ENCODE data around the gene SFXN5.

Gene SFXN5

DNA sequence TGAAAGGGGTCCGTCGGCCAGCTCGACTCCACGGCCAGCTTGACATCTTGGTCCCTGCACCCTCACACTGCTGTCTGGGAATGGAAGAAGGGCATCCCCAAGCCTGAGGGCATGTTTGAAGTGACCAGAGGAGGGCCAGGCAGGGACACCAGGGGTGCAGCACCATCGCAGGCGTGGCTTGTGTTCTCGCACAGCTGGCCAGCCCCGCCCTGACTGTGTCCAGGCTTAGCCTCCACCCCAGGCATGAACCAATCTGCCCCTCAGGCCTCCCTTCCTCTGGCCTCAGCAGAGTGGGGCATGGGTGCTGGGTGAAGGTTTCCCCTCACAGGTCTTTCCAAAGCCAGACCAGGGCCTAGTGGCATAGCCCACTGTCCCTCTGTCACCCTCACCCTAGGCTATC lies 129.2 kb downstream of the SFXN5 start:
- DNase-seq (ENCODE audit: low read depth, low spot score) = no peak

DNA sequence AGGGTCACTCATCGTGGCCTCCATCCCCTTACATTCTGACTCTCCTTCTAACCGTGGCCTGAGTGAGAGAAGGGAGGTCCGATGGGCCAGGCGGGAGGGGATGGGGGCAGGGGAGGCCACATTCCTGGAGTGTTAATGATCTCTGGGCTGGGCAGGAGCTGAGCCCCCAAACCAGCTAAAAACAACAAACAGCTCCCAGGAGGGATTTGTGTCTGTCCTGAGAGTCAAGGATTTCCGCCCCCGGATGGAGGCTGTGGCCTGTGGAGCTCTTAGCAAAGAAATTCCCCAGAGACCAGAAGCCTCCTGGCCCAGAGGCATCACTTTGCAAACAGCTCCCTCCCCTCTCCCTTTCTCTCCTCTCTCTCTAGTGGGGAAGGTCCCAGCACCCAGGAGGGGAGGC lies 130.7 kb downstream of the SFXN5 start:
- DNase-seq (ENCODE audit: low read depth, low spot score) = no peak

DNA sequence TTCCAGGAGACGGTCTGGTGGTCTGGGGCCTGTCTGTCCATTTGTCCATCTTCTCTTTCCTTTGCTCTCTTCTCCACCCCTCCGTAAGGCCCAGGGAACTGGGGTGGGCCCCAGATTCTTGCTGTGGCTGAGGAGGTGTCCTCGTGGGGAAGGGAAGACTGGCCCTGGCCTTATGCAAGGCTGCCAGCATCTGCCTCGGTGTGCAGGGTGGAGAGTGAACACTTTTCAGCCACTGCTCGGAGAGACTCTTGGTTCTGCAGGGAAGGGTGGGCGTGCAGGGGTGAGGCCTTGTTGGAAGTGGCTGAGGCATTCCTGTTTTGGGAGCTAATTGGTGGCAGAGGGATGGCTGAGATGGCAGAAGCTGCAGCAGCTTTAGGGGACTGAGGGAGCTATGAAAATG lies 131.2 kb downstream of the SFXN5 start:
- no peak for DNase-seq (ENCODE audit: low read depth, low spot score)

DNA sequence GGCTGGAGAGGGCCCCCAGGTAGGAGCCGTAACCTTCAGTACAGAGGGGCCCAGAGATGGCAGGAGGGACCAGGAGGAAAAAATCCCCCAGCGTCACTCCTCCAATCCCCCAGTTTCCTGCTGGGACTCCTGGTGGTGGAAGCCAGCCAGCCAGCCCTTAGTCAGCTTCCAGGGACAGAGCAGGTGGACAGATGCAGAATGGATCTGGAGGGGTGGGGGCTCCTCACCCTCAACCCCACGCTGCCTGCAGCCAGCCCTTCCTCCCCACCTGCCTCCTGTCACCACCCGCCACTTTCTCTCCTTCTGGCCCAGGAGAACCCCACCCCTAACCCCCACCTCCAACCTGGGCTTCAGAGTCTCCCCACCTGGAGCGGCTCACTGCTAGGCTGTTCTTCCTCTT lies 133.1 kb downstream of the SFXN5 start:
- no peak for DNase-seq (ENCODE audit: low read depth, low spot score)

DNA sequence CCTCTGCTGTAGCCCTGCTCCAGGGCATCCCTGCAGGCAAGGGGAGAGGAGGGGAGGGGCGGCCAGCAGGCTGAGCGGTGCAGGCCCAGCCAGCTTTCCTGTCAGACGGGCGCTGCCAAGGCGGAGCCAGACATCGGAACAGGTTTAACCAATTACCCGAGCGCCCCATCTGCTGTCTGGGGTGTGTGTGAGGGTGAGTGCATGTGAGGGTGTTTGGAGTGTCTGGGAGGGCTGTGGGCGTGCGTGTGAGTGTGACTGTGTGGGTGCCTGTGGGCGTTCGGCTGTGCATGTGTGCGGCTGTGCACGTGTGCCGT lies 134.2 kb downstream of the SFXN5 start:
- no peak for DNase-seq (ENCODE audit: low read depth, low spot score)

DNA sequence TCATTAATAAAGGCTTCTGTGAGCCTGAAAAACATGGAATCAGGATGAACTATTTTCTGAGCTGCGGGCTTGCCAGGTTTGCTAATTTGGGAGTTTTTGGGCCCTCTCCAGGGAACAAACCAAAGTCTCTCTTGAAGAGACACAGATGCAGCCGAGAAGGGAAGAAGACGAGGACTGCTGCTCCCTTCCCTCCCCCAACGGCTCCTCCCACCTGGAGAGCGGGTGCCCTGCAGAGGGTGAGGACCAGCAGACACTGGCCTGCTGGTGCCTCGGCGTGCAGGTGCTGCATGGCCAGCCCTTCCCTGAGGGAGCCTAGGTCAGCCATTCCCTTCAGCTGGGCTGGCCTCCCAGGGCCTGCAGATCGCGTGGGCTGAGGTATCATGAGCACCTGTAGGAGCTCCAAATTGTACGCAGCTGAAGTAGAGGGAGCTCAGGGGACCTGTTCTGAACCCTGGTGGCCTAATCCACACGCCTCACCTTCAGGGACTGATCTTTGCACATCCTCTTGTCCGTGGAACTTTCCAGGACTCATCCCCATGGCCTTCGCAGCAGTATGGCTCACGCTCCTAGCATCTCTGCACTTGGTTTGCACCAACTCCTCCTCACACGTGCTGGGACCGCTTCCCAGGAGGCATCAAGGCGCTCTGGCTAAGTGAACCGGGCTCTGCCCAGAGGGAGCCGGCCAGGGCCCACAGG lies 134.7 kb downstream of the SFXN5 start:
- DNase-seq (ENCODE audit: low read depth, low spot score) = no peak

DNA sequence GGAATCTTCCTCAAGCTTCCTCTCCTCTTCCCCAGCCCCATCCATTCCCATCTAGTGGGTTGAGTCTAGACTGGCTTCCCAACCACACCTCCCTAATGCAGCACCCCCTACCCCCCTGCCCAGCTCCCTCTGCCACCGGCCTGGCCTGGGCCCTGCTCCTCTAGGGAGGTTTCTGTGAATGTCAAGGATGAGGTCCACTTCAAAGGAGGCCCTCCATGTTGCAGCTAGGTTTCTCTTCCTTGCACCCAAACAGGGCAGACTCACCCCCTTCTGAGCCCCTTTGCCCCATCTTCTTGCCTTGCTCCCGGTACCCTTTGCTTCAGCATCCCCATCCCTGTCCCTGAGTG lies 135.9 kb downstream of the SFXN5 start:
- no peak for DNase-seq (ENCODE audit: low read depth, low spot score)

DNA sequence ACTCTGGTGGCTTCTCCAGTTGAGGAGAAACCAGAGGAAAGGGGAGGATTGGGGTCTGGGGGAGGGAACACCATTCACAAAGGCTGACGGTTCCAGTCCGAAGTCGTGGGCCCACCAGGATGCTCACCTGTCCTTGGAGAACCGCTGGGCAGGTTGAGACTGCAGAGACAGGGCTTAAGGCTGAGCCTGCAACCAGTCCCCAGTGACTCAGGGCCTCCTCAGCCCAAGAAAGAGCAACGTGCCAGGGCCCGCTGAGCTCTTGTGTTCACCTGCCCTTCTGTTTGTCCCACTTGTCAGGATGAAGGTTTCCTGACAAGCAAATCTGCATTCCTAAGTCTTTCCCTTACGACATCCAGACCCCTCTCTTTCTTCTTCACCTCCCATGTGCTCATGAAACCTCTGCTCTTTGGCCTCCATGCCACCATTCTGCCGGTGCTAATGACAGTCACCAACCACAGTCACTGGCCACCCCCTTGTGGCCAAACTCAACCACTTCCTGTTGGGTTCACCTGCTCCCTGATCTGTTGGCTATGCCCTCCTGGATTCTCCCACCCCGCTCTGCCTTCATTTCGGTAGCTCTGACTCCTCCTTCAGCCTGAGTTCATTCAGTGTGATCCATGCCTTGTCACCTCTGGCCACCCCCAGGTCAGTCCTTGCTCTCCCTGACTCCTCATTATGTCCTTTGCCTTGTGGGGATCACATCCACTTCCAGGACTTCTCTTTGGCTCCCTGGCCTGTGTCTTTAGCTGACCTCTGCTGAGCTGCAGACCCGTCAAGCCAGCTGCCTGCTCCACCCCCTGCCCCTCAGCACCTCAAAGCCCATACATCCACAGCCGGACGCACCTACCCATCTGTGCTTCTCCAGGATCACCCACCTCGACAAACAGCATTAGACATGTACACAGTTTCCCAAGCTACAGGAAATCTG lies 136.6 kb downstream of the SFXN5 start:
- no peak for DNase-seq (ENCODE audit: low read depth, low spot score)

DNA sequence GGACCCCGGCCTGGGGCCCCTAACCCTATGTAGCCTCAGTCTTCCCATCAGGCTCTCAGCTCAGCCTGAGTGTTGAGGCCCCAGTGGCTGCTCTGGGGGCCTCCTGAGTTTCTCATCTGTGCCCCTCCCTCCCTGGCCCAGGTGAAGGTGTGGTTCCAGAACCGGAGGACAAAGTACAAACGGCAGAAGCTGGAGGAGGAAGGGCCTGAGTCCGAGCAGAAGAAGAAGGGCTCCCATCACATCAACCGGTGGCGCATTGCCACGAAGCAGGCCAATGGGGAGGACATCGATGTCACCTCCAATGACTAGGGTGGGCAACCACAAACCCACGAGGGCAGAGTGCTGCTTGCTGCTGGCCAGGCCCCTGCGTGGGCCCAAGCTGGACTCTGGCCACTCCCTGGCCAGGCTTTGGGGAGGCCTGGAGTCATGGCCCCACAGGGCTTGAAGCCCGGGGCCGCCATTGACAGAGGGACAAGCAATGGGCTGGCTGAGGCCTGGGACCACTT lies 137.8 kb downstream of the SFXN5 start:
- DNase-seq (ENCODE audit: low read depth, low spot score) = no peak

DNA sequence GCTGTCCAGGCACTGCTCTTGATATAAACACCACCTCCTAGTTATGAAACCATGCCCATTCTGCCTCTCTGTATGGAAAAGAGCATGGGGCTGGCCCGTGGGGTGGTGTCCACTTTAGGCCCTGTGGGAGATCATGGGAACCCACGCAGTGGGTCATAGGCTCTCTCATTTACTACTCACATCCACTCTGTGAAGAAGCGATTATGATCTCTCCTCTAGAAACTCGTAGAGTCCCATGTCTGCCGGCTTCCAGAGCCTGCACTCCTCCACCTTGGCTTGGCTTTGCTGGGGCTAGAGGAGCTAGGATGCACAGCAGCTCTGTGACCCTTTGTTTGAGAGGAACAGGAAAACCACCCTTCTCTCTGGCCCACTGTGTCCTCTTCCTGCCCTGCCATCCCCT lies 138.3 kb downstream of the SFXN5 start:
- no peak for DNase-seq (ENCODE audit: low read depth, low spot score)

DNA sequence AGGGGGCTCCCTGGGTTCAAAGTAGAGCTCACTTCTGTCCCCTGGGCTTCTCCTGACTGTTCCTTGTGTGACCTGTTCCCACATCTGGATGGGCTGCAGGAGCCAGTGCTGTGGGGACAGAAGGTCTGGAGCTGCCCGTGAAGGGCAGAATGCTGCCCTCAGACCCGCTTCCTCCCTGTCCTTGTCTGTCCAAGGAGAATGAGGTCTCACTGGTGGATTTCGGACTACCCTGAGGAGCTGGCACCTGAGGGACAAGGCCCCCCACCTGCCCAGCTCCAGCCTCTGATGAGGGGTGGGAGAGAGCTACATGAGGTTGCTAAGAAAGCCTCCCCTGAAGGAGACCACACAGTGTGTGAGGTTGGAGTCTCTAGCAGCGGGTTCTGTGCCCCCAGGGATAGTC lies 138.7 kb downstream of the SFXN5 start:
- no peak for DNase-seq (ENCODE audit: low read depth, low spot score)

DNA sequence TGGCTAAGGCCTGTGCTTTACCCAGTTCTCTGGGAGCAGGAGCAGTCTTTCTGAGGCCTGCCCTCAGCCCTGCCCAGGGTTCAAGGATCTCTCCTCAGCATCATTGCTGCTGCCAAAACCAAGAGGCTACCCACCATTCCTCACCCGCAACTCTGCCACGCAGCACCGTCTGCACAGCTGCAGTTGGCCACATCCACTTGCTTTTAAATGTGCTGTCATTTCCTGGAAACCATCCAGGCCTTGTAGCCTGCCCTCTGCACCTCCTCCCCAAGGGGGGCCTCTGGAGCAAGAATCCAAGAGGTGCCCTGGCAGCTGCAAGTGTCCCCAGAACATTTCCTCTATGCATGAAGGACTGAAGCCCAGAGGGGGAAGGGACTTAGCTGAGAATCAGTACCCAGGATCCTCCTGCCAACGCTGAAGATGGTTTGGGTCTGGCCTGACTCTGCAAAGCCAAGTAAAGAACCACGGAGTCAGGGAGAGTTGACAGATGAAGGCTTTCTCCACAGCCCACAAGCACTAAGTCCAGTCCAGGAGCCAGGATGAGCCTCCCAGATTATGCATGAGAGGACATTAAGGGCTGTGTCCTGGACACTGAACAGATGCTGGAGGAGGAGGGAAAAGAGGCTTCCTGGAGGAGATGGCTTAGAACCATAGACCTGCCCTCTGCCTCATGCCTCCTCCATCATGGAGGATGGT lies 139.3 kb downstream of the SFXN5 start:
- no peak for DNase-seq (ENCODE audit: low read depth, low spot score)

DNA sequence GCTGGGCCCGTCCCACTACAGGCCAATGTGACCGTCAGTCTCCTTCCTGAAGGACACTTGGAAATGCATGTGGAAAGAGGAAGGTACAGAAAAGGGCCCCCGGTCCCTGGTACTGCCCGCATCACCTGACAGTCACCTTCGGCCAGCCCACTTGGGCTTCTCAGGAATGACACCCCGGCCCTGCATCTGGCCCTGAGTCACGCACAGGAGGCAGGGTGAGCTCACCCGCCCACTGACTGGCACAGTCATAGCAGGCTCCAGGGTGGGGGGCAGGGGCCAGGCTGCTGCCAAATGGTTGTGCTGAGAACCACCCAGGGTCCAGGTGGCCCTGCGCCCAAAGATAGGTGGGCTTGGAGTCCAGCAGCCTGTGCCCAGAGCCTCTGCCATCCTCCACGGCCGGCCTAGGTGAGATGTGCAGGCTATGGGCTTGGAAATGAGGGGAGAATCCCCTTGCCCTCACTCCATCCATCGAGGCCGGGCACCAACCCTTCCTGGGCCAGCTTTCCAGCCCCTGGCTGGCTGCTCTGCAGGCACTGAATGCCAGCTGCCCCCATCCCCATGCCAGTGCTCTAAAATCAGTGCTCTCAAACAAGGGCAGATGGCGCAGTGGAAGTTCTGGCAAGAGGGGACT lies 140.1 kb downstream of the SFXN5 start:
- DNase-seq (ENCODE audit: low read depth, low spot score) = no peak

DNA sequence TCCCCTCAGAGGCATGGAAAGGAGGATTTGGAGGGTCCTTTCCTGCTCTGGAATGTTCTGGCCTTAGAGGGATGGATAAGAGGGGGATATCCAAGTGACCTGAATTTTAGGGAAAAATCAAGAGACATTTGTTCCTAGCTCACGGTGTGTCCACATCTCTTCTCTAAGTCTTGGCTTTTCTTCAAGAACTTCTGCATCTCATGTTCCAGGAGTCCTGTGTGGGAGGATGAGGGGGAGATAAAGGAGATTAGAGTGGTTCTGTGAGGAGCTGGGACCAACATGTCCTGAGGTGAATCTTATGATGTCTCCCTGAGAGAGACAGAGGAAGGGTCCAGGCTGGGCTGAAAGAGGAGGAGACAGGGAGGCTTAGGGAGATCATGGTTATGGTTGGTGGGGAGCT lies 142.5 kb downstream of the SFXN5 start:
- no peak for DNase-seq (ENCODE audit: low read depth, low spot score)

DNA sequence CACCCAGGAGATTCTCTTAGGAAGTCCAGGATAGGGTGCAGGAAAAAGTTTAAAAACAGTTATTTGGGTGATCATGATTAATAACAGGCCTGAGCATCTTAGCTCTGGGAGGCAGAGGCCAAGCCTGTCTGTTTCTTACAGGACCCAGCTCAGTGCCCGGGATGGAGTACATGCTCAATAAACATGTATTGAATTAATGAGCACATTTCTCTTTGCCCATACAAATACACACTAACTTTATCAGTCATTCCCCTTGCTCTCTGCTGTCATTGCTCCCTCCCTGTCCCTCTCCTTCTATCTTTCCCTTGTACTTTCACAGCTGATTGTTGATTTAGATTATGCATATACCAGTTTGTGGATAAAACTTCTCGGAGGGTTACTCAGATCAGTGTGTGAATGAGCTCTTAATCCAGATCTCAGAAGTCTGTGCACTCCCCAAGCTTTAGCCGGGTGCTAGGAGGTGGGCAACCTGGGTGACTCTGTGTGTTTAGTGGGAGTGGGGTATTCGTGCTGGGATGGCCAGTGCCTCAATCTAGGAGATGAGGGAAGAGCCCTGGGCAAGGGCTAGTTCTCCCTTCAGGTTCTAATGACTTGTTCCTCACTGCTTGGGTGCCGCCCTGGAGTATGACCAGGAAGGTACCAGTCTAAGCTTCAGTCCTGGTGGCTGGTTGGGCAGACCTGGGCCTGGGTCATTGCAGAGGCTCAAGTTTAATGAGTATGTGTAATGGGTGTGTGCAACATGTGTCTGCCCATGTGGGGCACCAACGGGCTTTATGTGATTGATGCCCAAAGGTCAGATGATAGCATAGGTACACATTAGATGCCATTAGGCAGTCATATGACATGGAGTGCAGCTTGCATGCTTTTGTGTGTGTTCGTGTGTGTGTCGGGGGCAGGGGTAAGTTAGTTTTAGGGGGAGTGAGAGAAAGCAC lies 143.6 kb downstream of the SFXN5 start:
- DNase-seq (ENCODE audit: low read depth, low spot score) = no peak

DNA sequence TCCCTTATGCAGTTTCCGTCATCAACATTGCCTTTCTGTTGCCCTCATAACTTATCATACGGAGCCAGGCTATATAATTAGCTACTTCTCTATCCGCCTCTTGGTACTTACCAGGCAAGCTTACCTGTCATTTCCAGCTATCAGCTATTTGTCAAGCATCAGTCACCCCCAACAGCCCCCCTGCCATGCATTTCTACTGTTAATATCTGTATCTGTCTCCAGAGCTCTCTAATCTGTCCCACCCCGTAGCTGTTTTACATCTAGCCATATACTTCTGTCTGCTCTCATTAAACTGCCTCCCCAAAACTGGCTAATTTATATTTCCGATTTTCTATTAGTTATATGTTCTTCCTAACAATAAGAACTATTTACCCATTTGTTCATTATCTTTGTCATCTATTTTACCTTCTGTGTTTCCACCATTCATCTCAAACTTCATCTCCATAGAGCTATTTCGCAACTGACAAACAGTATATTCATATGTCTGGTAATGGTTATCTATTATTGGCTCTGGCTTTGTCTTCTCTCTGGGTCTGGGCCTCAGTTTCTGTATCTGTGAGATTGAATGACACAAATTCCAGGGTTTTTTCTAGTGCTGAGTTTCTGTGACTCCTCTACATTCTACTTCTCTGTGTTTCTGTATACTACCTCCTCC lies 144.6 kb downstream of the SFXN5 start:
- DNase-seq (ENCODE audit: low read depth, low spot score) = no peak

DNA sequence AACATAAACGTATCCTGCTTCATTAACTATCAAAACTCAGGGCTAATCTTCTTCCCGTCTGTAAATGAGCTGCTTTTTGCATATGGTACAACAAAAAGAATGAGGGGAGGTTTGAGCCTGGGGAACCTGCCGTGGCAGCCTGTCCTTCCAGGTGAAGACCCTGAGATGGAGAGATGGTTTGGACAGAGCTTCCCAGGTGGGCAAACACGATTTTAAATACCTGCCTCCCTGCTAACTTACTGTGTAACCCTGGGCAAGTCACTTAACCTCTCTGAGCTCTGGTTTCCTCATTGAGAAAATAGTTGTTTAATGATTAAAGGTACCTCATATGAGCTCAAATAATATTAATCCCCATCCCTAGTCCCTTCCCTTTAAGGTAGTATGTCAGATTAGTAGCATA lies 145.1 kb downstream of the SFXN5 start:
- DNase-seq (ENCODE audit: low read depth, low spot score) = no peak

DNA sequence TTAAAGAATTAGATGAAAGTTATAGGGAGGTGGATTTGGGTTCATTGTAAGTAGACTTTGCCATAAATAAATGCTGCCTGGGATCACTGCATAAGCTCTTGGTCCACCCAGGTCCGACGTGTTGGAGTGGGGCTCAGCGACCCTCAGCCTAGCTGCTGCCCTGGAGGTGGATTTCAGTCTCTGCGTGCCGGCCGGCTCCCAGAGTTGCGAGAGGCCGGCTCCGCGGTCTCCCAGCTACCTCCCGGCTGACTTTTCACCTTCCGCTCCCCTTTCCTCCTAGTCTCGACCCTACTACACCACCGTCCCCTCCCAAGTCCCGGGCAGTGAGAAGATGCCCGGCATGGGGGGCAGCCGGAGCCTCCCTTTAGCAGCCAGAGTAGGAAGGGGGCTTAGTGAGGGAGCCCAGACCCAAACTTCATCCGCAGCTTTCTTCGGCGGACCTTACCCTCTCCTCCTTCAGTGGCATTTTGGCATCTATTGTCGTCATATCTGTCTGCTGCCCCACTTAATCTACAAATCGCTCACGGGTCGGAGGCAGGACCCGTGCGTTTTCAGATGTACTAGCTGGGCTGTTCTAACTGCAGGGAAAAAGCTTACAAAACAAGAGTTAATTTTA lies 146.1 kb downstream of the SFXN5 start:
- DNase-seq (ENCODE audit: low read depth, low spot score) = no peak

DNA sequence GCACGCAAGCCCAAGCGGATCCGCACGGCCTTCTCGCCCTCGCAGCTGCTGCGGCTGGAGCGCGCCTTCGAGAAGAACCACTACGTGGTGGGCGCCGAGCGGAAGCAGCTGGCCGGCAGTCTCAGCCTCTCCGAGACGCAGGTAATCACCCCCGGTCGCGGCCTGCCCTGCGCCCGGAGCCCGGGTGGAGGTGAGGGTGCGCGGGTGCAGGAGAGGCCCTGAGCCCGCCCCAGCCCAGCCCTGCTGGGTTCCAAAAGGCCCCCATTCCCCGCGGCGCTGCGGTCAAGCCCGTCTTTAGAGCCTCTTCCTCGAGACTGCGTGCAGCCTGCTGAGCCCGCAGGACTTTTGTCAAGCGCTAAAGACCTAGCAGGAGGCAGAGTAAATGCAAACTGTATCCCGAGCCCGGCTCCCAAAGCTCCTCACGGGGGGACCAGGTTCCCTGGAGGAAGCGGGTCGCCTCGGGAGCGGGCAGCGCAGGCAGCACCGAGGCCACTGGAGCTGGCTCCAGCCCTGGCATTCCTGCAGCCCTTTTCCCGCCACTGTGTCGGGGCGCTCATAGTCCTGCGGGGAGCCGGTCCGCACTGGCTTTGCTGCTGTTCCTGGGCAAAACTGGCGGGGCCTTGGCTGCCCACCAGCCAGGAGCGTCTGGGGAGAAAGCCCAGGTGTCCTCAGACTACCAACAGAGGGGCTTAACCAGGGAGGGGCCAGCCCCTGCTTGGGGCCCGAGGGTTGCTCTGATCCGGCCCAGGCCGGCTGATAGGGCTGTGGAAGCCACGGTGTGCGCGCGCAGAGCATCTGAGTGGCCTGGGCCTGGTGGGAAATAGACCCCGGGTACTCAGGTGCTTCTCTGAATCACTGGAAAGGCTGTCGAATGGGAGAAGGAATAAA lies 146.9 kb downstream of the SFXN5 start:
- DNase-seq (ENCODE audit: low read depth, low spot score) = no peak

All from smooth muscle cell of the brain vasculature (primary cell).